Cardiac fibroblast (primary cell): ENCODE data around the gene MIPOL1.
A peak's percentile ranks its signal among the peaks of the same experiment; 100 is the strongest.
"Not testable (repeated sequence)": the region's sequence is repeated elsewhere in the genome, so short reads cannot be mapped to it uniquely, and the experiment has no call there.

Experiments
- DNase-seq, 2 donors: peaks; one replicate each; pipeline versions ENCODE4 v3.0.0 to v3.0.0-alpha.2; 2010; ENCODE audit warnings: low read depth in 2 of 2
- H3K4me3 ChIP-seq, 2 donors: replicated peaks in 1 of 2; 1 replicate in 1 of 2; 2 replicates in 1 of 2; pipeline ENCODE4 v1.5.1; 2011; ENCODE audit warnings: low read depth in 2 of 2, low read length in 2 of 2, mild to moderate bottlenecking in 2 of 2, moderate library complexity in 1 of 2
- CTCF ChIP-seq: IDR thresholded peaks from one replicate; pipeline ENCODE4 v1.5.1; 2011; ENCODE audit warnings: low read depth, mild to moderate bottlenecking, low read length, inconsistent platforms

MIPOL1 gene

GRCh38 chr14:37223947-37224474 is 26.3 kb downstream of the MIPOL1 start:
- no peak overlapping the region for H3K4me3 ChIP-seq
- peak in 1 of 2 donors; percentile 9 for DNase-seq
- TF ChIP-seq CTCF, result no peak

- not testable (repeated sequence) for H3K4me3 ChIP-seq, DNase-seq
Observed at GRCh38 chr14:37225668-37226067, 27.9 kb downstream of the MIPOL1 start.

- H3K4me3 ChIP-seq, result no peak overlapping the region
- DNase-seq, result peak; percentile 75 to 83
- peak; percentile 72 for TF ChIP-seq CTCF
Observed at GRCh38 chr14:37230551-37231194, 32.9 kb downstream of the MIPOL1 start.

- peak; percentile 59 to 78 for DNase-seq
- no peak overlapping the region for H3K4me3 ChIP-seq
- peak; percentile 55 for TF ChIP-seq CTCF
Observed at GRCh38 chr14:37232907-37233481, 35.3 kb downstream of the MIPOL1 start.

- DNase-seq, result no peak
- TF ChIP-seq CTCF, result no peak
- H3K4me3 ChIP-seq, result no peak overlapping the region
Observed at GRCh38 chr14:37234222-37234621, 36.5 kb downstream of the MIPOL1 start.

- DNase-seq, result peak in 1 of 2 donors; percentile 73
- not testable (repeated sequence) for H3K4me3 ChIP-seq
Observed at GRCh38 chr14:37236044-37236443, 38.3 kb downstream of the MIPOL1 start.

GRCh38 chr14:37237094-37237493 is 39.4 kb downstream of the MIPOL1 start:
- DNase-seq, result no peak
- TF ChIP-seq CTCF, result no peak
- no peak overlapping the region for H3K4me3 ChIP-seq
